Prostate gland (tissue), 2 donors: ENCODE results near the gene RHBDL1.

Experiments used
- CTCF ChIP-seq, 4 experiments: fragments of 200-600 bp in 2 of 4; fragments of 450-650 bp in 2 of 4; sonication (generic) in 2 of 4; IDR thresholded peaks; 1 replicate in 3 of 4; 2 replicates in 1 of 4; pipeline ENCODE4 v1.5.1; 2016 to 2019; ENCODE audit warnings: antibody characterized with exemption in 4 of 4, mild to moderate bottlenecking in 2 of 4, moderate library complexity in 2 of 4
- POLR2AphosphoS5 ChIP-seq: sonication (generic); formaldehyde crosslinking; IDR thresholded peaks from one replicate; pipeline ENCODE4 v1.6.1; 2017; ENCODE audit warnings: antibody characterized with exemption

GRCh38 chr16:667113-667779 lies 8.2 kb upstream of the RHBDL1 start:
- TF ChIP-seq POLR2AphosphoS5 (no peak), CTCF (IDR thresholded peaks at IDR 0.05) (no peak)
